22Rv1 (cell line): Measurements from ENCODE around the gene SLC48A1.
A peak's percentile ranks its signal among the peaks of the same experiment; 100 is the strongest.

ENCODE experiments used
- H3K27ac ChIP-seq: fragments of 450-650 bp; 2 replicates; pipeline ENCODE4 v1.5.1; 2017
- ZFX ChIP-seq: fragments of 450-650 bp; IDR thresholded peaks from 2 replicates; pipeline ENCODE4 v1.6.1; 2017; ENCODE audit warnings: antibody characterized with exemption, borderline replicate concordance
- TF ChIP-seq, protein P1 (sequence below): fragments of 450-650 bp; IDR thresholded peaks from 2 replicates; pipeline ENCODE4 v1.5.1; 2017; ENCODE audit warnings: mild to moderate bottlenecking

The SLC48A1 gene

DNA sequence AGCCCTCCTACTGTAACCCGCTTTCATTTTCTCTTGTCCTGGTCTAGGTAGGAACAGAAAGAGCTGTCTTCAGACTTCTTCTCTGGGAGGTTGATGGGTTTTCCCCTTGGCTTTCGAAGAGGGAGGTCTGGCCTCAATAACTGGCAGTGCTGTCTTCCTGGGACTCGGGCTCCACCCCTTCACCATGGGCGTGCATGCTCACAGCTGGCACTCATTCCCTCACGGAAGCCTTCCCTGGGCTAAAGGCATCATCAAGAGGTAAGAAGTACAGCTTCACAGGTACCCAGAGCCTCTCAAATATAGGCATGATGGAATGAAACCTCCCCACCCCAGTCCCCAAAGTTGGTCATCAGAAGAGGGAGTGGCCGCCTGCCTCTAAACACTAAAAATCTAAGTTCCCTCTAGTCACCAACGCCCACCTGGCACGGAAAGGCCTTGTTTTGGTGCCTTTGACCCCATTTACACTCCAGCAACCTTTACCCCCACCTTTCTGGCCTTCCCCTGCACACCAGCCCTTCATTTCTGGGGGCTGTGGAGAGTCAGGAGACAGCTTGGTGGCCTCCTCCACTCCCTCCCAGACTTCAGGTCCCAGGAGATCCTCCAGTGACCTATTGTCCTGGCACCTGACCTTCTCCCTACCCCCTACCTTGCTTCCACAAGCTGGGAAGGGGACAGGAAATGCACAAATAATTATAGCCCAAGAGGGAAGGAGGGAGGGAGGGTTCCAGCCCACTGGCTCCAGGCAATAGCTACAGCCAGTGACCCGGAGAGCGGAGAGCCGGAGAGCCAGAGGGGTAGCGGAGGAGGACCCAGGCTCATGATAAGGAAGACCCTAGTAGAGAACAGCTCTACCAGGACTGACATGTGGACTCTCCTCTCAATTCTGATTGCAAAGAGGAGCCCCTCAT is 17.1 kb upstream of the SLC48A1 start:
- H3K27ac ChIP-seq: peak overlapping the region; percentile 35
- TF ChIP-seq, protein P1, sequence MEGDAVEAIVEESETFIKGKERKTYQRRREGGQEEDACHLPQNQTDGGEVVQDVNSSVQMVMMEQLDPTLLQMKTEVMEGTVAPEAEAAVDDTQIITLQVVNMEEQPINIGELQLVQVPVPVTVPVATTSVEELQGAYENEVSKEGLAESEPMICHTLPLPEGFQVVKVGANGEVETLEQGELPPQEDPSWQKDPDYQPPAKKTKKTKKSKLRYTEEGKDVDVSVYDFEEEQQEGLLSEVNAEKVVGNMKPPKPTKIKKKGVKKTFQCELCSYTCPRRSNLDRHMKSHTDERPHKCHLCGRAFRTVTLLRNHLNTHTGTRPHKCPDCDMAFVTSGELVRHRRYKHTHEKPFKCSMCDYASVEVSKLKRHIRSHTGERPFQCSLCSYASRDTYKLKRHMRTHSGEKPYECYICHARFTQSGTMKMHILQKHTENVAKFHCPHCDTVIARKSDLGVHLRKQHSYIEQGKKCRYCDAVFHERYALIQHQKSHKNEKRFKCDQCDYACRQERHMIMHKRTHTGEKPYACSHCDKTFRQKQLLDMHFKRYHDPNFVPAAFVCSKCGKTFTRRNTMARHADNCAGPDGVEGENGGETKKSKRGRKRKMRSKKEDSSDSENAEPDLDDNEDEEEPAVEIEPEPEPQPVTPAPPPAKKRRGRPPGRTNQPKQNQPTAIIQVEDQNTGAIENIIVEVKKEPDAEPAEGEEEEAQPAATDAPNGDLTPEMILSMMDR: no peak

DNA sequence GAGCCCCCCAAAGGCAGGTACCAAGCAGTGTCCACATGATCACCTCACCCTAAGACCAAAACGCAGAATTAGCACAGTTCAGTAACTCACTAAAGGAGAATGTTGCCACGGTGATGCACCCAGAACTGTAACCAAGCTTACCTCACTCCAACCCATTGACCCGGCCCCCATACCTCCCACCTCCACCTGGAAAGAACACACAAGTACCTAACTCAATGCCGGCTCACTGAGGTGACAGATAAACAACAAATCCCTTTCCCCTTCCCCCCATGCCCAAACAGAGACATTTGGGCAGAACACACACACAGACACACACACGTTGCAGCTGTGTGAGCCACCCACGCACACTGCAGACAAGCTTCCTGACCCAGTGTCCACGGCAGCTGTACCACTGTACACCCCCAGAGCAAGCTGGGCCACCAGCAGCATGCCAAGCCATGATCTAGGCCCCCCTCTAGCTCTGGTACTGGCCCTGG is 15.6 kb upstream of the SLC48A1 start:
- no peak for TF ChIP-seq ZFX
- TF ChIP-seq, protein P1: no peak
- no peak overlapping the region for H3K27ac ChIP-seq

DNA sequence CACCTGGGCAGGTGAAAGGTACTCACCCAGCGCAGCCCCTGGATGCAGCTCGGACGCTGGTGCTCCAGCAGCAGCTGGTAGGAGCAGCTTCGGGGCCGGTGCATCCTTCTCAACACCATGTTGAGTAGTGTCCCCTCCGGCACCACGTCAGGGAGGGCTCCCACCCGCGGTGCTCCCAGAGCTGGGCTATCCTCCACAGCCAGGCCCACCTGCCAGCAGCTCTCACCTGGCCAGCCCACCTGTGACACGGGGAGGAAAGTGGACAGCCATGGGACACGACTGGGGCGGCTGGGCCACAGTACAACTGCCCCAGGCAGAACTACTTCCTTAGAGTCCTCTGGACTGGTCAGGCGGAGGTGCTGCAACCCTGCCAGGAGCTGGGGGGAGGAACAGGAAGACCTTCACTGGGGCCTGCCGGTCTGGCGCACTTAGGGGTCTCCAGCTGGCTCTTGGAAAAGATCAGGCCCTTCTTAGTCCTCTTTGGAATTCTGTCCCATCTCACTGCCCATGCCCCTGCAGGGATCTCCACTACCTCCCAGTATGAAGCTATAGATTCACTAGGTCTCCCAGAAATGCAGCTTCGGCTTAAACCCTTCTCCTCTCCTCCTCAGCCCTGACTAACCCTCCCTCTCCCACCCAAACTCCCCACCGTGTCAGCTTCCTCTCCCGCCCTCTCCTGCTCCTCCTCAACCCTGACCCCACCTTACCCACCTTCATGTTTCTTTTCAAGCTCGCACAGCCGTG is 15.0 kb upstream of the SLC48A1 start:
- H3K27ac ChIP-seq: peak overlapping the region; percentile 51
- no peak for TF ChIP-seq ZFX
- TF ChIP-seq, protein P1: no peak

DNA sequence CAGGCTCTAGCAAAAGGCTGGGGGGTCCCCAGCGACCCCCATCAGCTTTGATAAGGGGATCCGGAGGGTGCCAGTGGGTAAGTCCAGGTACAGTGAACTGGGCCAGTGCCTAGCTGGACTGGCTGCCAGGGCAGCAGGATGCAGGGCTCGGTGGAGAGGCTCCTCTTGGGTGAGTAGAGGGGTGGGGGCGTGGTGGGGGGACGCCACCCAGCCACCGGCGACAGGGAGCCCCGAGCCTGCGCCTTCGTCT is 14.5 kb upstream of the SLC48A1 start:
- H3K27ac ChIP-seq: peak overlapping the region; percentile 51
- no peak for TF ChIP-seq ZFX
- TF ChIP-seq, protein P1: no peak

DNA sequence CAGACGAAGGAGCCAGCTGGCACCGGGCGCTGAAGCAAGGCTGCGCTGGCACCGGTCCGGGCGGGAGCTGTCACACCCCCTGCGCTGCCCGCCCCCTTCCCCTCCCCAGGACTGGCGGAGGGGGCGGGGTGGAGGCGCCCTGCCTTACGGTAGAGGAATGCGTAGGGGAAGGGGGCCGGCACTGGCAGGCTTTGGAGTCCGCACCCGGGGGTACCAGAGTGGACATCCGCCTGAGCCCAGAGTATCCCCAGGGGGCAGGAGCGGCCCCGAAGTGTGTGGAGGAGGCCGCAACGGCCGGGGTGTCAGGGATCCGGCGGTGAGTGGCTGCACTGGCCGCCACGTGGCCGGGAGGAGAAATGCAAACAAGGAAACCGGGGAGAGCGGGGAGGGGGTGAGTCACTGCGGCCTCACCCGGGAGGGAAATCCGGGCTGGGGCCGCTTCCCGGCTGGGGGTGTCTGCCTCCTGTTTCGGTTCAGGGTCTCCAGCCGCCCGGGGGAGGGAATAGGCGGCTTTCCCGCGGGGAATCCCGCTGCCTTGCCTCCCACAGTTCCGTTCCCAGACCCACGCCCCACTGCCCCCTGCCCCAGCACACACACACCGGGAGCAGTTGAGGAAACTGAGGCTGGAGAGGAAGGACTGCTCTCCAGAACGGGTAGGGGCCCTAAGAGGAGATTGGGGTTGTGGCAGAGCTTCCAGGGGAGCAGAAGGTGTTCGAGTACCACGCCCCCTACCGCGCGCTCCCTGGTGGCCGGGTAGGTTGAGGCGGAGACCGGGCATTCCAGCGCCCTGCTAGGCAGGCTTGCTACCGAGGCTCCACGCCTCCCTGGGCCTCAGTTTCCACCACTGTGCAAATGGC is 14.0 kb upstream of the SLC48A1 start, which contains the start of gene RAPGEF3:
TSS of gene RAPGEF3 (minus strand) at position 47 of the 857 bp plus-strand sequence. CDS start 324 bp downstream, outside the sequence.
- peak within 1 kb of the TSS; percentile 51 for H3K27ac ChIP-seq
- TF ChIP-seq, protein P1: peak; percentile 79
- TF ChIP-seq ZFX: no peak

DNA sequence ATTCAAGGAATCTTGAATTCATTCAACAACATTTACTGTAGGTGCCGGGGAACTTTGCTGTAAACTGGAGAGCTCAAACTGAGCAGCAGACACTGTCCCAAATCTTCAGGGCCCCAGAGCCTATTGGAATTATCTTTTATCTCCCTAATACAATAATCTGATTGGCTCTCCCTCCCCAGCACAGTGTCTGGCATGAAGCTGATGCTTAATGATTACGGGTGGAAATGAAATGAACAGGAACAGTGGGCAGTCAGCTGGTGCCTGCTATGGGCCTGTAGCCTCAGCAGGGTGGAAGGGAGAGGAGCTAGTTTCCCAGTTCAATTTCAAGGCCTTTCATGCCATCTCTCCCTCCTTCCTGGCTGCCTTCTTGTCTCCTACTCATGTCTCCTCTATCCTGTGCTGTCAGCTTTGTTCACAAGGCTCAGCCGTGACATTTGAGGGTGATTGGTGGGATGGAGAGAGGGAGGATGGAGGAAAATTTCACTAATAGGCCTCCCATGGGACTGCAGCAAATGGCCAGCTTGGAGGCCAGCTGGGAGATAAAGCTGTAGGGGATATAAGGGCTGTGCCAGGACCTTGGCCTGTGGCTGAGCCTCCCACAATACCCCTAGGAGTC is 10.1 kb upstream of the SLC48A1 start:
- no peak for TF ChIP-seq ZFX
- TF ChIP-seq, protein P1: no peak
- no peak overlapping the region for H3K27ac ChIP-seq
